HG02759 (cell line): ENCODE data around the gene ZNF26.
"Not testable (repeated sequence)": the region's sequence is repeated elsewhere in the genome, so short reads cannot be mapped to it uniquely, and the experiment has no call there.

ENCODE experiments used
- ATAC-seq: cut with Tn5 transposase; IDR thresholded peaks from one replicate; pipeline ENCODE4 v1.9.1; 2021; ENCODE audit warnings: mild to moderate bottlenecking, moderate library complexity; ENCODE audit not compliant: unreplicated experiment

Gene ZNF26

GRCh38 chr12:132986001-132986884 is at the start of gene ZNF26:
Gene ZNF26 (plus strand): TSS chr12:132986367. CDS start chr12:132986841, 474 bp downstream.
- ATAC-seq, result peak; percentile 98

GRCh38 chr12:132936921-132937320 is 49.2 kb upstream of the ZNF26 start:
- not testable (repeated sequence) for ATAC-seq

GRCh38 chr12:132937476-132937875 is 48.7 kb upstream of the ZNF26 start:
- no peak for ATAC-seq

GRCh38 chr12:132938807-132939206 is 47.4 kb upstream of the ZNF26 start:
- not testable (repeated sequence) for ATAC-seq

- no peak for ATAC-seq
These were observed 46.0 kb upstream of the ZNF26 start for GRCh38 chr12:132940071-132940719.

- ATAC-seq, result no peak
These were observed 44.7 kb upstream of the ZNF26 start for GRCh38 chr12:132941336-132941954.

- ATAC-seq, result no peak
These were observed 43.6 kb upstream of the ZNF26 start for GRCh38 chr12:132942611-132943010.

- no peak for ATAC-seq
These were observed 40.4 kb upstream of the ZNF26 start for GRCh38 chr12:132945806-132946205.

GRCh38 chr12:132946246-132946820 is 39.8 kb upstream of the ZNF26 start:
- ATAC-seq, result no peak

- ATAC-seq, result no peak
These were observed 37.8 kb upstream of the ZNF26 start for GRCh38 chr12:132948146-132949066.

- ATAC-seq, result no peak
These were observed 36.0 kb upstream of the ZNF26 start for GRCh38 chr12:132949936-132950837.

- no peak for ATAC-seq
These were observed 35.2 kb upstream of the ZNF26 start for GRCh38 chr12:132950844-132951535.

- ATAC-seq, result no peak
These were observed 34.5 kb upstream of the ZNF26 start for GRCh38 chr12:132951649-132952048.

- no peak for ATAC-seq
These were observed 33.6 kb upstream of the ZNF26 start for GRCh38 chr12:132952371-132953162.

GRCh38 chr12:132953163-132953425 is 33.1 kb upstream of the ZNF26 start:
- ATAC-seq, result no peak

GRCh38 chr12:132953771-132954170 is 32.4 kb upstream of the ZNF26 start:
- no peak for ATAC-seq

- ATAC-seq, result no peak
These were observed 31.6 kb upstream of the ZNF26 start for GRCh38 chr12:132954471-132955048.
